H54 (cell line): ENCODE measurements around the gene SLC6A1.

ENCODE experiments used
- DNase-seq: peaks from one replicate; pipeline ENCODE4 v3.0.0; 2011; ENCODE audit warnings: low spot score, mixed read lengths; ENCODE audit not compliant: insufficient read length
- FAIRE-seq: peaks from 3 replicates; lab custom pipeline; 2011; peaks lifted over from hg19 to GRCh38; lab: Jason Lieb, UNC
- POLR2A ChIP-seq: IDR thresholded peaks from 2 replicates; pipeline ENCODE4 v1.6.1; 2011; ENCODE audit warnings: low read depth, mild to moderate bottlenecking, low read length

SLC6A1 gene

DNA sequence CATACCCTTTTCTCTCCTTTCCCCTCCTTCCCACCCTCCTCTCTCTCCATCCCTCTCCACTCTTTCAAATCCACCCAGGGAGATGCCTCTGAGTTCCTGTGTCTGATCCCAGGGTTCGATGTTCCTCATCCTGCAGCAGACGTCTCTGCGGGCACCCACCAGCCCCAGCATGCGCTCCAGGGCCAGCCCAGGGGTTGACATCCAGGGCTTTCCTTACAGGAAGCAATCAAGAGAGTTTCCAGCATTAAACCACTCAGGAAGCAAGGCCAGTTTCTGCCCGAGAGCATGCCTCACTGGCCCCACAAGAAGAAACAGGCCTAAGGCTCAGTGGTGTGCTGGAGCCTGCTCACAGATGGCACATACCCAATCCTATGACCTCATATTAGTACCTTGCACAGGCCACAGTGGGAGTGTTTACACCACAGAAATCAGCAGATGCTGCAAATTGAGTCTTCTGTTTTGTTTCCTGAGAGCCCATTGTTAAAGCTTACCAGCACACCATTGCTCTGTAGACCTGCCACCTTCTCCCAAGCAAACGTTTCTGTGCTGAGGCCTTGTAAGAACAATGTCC lies 13.2 kb downstream of the SLC6A1 start:
- DNase-seq (no peak), FAIRE-seq (no peak)
- TF ChIP-seq POLR2A, result no peak

DNA sequence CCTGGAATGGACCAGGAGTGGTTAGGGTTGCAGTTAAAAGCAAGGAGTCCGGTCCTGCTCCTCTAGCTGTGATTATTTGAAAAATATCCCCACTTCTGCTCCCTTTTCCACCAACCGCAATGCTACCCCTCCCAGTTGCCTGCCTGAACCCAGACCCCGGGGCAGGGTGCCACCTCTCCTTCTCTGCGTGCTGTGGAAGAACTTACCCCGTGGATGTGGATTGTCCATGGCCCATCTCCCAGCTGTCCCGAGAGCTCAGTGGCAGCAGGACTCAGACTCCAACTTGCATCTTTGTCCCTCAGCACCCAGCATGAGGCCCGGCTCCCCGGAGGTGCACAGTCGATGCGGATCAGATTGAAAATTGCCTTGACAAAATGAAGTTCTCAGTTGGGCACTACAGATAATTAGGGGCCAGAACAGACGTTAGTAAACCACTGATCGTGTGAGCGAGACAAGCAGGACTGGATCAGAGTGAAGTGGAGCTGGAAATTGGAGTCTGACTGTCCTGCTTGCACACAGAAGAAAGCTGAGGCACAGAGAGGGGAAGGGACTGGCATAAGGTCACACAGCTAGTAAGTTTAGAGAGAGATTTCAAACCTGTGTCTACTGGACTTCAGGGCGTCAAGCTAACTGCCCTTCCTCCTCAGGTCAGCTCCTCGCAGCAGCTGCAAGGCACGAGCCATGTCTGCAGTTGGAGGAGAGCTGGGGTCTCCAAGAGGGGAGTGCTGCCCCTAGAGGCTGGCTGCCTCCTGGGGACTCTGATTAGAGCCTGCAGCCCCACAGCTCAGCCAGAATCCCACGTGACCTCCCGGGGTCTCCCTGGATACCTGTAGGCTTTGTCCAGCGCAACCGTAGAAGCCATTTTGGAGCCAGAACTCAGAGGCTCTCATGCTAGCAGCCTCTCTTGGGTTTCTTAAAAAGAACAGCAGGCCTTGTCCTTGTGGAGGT lies 14.7 kb downstream of the SLC6A1 start:
- no peak for TF ChIP-seq POLR2A
- DNase-seq (no peak), FAIRE-seq (no peak)

DNA sequence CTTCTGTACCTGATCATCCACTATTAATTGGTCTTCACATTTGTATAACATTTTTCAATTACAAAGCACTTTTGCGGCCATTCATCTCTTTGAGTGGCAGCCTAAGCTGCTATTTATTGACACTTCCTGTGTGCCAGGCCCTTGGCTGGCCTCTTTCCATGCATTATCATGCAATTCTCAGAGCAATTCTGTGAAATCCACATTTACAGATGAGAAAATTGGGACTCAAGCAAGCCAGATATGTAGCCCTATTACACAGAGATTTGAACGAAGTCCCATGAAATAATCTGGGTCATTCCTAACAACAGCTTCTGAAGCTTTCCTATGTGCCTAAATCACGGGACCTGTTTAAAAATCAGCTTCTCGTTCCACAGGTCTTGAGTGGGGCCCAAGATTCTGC lies 17.4 kb downstream of the SLC6A1 start:
- DNase-seq (no peak), FAIRE-seq (no peak)
- no peak for TF ChIP-seq POLR2A

DNA sequence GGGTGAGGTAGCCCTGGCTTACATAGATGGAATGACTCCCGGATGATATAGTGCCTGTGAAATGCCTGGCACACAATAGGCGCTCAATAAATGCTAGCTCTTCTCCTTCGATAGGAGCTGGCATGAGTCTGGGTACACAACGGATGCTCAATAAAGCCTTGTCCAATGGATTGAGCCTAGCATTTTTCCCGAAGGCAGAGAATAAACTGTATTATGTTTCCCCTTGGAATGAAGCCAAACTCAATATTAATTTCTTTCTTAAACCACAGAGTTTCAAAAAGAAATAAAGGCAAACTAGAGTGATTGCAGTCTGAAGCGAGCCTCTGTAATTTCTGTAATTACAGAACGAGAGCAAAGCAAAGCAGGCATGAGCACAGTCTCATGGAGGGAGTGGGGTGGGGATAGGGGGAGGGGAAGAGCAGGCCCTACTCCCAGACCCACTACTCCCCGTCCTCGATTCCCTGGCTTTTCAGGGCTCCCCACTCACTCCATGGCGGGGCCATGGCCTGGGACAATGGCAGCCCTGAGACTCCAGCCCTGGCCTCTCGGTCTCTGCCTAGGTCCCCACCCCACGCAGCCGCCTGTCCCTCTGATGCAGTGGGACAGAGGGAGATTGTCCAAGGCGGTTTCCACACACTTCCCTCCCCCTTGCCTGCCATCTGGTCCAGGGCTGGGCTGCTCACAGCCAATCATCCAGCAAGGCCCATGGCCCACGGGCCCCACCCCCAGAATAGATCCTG lies 18.0 kb downstream of the SLC6A1 start:
- FAIRE-seq (no peak), DNase-seq (no peak)
- no peak for TF ChIP-seq POLR2A

- FAIRE-seq, result no peak
- no peak for TF ChIP-seq POLR2A
- DNase-seq, result no peak
Observed at GRCh38 chr3:11014253-11014652, 21.7 kb downstream of the SLC6A1 start.

DNA sequence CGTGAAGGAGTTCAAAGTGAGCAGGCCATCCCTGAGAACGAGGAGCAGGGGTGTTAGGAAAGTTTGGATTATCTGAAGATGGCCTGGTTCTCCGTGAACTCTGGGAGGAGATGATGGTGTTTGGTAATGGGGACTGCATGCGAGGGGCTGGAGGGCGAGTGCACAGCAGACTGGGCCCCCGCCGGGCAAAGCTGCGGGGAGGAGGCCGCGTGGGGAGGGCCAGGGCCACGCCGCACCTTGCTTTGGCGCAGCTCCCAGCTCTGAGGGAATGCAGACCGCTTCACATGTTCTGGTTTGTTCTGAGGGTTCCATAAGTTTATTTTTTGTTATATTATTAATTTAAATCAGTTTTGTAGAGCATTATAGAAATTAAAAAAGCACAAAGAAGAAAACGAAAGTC lies 22.2 kb downstream of the SLC6A1 start:
- TF ChIP-seq POLR2A, result no peak
- FAIRE-seq (no peak), DNase-seq (no peak)

GRCh38 chr3:11015369-11015768 lies 22.8 kb downstream of the SLC6A1 start:
- DNase-seq, result no peak
- no peak for TF ChIP-seq POLR2A
- FAIRE-seq, result no peak

- TF ChIP-seq POLR2A, result no peak
- FAIRE-seq (no peak), DNase-seq (no peak)
Observed at GRCh38 chr3:11016727-11017126, 24.2 kb downstream of the SLC6A1 start.

- TF ChIP-seq POLR2A, result no peak
- FAIRE-seq, result no peak
- DNase-seq, result no peak
Observed at GRCh38 chr3:11019116-11019819, 26.7 kb downstream of the SLC6A1 start.

GRCh38 chr3:11020764-11021163 lies 28.2 kb downstream of the SLC6A1 start:
- FAIRE-seq (no peak), DNase-seq (no peak)
- TF ChIP-seq POLR2A, result no peak

DNA sequence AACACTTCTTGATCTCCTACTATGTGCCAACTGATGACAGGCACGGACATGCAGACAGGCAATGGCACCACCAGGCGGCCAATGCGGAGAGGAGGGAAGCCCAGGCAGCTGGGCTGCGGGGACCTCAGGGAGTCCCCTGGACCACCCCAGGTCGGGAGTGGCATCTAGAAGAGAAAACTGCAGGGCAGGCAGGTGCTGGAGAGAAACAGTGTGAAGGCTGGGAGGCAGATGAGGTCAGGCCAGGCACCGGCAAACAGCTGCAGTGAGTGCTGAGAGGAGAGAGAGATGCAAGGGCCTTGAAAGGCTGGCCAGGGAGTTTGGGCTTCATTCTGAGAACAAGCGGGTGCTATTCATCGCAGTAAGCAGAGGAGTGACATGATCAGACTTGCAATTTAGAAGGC lies 29.1 kb downstream of the SLC6A1 start:
- FAIRE-seq, result no peak
- DNase-seq, result no peak
- no peak for TF ChIP-seq POLR2A

DNA sequence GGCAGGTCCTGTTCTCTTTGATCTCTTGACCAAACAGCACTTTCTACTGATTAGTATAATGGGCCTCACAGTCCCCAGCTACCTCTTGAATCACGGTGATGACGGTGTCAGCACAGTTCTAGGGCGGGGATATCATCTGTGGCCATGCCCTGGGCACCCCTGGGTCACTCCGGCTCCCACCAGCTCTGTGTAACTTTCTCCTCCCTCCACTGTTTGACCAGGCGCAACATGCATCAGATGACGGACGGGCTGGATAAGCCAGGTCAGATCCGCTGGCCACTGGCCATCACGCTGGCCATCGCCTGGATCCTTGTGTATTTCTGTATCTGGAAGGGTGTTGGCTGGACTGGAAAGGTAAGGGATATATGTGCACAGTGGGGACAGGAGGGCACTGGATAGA lies 29.6 kb downstream of the SLC6A1 start:
- DNase-seq (no peak), FAIRE-seq (no peak)
- no peak for TF ChIP-seq POLR2A

DNA sequence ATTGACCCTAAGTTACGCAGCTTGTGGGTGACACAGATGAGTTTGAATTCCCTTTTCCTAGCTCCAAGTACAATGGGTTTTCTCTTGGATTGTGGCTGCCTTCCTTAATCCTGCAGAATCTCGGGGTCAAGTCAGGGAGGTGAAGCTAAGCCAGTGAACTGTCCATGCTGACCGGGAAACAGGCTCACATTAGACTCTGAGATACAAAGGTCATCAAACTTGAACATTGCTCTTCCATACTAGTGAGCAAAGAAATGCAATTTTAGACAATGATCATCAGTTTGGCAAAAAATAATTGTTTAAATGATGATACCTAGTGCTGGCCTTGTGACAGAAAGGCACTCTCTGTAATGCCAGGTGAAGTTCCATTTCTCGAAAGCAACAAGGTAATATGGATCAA lies 31.6 kb downstream of the SLC6A1 start:
- no peak for TF ChIP-seq POLR2A
- DNase-seq, result no peak
- no peak for FAIRE-seq

- TF ChIP-seq POLR2A, result no peak
- DNase-seq (no peak), FAIRE-seq (no peak)
Observed at GRCh38 chr3:11029948-11030347, 37.4 kb downstream of the SLC6A1 start.

DNA sequence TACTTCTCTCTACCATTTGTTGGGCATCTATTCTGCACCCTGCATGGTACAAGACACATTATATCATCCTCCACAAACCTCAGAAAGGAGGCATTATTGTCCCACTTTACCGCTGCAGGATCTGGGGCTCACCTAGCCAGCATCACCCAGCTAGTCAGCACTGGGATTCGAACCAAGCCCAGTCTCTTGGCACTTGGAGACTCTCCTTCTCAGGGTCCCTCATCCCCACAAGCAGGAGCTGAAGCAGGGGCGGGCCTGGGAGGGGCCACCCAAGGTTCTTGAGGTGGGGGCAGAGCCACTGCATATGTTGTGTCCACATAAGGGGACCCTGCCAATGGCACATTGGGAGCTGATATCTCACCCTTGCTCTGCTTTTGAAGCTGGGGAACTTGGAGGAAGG lies 41.3 kb downstream of the SLC6A1 start:
- no peak for DNase-seq
- no peak for FAIRE-seq
- no peak for TF ChIP-seq POLR2A
